Epidermal melanocyte (primary cell): ENCODE data around the gene MAP3K5.
"Not testable (repeated sequence)": the region's sequence is repeated elsewhere in the genome, so short reads cannot be mapped to it uniquely, and the experiment has no call there.

Experiments used
- DNase-seq: peaks from one replicate; pipeline ENCODE4 v3.0.0; 2011; ENCODE audit warnings: low spot score; ENCODE audit not compliant: insufficient read length

Gene MAP3K5, protein sequence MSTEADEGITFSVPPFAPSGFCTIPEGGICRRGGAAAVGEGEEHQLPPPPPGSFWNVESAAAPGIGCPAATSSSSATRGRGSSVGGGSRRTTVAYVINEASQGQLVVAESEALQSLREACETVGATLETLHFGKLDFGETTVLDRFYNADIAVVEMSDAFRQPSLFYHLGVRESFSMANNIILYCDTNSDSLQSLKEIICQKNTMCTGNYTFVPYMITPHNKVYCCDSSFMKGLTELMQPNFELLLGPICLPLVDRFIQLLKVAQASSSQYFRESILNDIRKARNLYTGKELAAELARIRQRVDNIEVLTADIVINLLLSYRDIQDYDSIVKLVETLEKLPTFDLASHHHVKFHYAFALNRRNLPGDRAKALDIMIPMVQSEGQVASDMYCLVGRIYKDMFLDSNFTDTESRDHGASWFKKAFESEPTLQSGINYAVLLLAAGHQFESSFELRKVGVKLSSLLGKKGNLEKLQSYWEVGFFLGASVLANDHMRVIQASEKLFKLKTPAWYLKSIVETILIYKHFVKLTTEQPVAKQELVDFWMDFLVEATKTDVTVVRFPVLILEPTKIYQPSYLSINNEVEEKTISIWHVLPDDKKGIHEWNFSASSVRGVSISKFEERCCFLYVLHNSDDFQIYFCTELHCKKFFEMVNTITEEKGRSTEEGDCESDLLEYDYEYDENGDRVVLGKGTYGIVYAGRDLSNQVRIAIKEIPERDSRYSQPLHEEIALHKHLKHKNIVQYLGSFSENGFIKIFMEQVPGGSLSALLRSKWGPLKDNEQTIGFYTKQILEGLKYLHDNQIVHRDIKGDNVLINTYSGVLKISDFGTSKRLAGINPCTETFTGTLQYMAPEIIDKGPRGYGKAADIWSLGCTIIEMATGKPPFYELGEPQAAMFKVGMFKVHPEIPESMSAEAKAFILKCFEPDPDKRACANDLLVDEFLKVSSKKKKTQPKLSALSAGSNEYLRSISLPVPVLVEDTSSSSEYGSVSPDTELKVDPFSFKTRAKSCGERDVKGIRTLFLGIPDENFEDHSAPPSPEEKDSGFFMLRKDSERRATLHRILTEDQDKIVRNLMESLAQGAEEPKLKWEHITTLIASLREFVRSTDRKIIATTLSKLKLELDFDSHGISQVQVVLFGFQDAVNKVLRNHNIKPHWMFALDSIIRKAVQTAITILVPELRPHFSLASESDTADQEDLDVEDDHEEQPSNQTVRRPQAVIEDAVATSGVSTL (N-terminal part only)

DNA sequence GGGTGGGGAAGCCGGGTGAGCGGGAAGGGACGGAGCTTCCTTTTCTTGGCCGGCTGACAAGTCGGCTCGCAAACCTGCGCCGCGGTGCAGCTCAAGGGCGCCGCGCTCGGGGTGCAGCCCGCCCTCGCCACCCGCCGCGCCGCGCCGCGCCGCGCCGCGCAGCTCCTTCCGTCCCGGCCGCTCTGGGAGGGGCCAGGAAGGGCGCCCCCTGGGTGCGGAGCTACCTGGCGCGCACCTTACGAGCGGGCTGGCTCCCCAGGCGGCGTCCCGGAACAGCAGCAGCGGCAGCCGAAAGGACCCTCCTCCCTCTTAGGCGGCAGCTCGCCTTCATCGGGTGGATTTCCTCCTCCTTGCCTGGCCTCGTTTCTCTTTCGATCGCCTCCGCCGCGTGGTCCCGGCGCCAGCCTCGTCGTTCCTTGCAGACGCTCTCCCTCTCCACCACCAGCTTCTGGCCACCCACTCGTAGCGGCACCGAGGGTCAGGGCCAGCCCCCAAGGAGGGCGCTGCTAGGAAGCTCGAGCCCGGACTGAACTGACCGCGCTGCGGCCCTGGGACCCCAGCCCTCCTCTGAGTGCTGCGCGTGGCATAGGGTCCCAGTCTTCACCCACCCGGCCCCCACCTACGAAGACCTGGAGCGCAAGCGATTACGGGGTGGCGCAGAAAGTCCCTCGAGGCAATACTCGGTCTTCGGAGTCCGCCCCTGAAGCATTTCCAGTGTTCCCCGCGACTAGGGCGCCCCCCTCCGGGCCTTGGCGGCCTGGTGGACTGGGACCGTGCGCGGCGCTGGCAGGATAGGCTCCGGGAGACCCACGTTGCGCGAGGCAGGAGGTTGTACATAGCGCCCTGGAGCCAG is at the start of gene MAP3K5:
Gene MAP3K5, minus strand, starts transcription at position 68 of the 853 bp plus-strand sequence. CDS start 320 bp downstream, outside the sequence.
- DNase-seq = no peak

DNA sequence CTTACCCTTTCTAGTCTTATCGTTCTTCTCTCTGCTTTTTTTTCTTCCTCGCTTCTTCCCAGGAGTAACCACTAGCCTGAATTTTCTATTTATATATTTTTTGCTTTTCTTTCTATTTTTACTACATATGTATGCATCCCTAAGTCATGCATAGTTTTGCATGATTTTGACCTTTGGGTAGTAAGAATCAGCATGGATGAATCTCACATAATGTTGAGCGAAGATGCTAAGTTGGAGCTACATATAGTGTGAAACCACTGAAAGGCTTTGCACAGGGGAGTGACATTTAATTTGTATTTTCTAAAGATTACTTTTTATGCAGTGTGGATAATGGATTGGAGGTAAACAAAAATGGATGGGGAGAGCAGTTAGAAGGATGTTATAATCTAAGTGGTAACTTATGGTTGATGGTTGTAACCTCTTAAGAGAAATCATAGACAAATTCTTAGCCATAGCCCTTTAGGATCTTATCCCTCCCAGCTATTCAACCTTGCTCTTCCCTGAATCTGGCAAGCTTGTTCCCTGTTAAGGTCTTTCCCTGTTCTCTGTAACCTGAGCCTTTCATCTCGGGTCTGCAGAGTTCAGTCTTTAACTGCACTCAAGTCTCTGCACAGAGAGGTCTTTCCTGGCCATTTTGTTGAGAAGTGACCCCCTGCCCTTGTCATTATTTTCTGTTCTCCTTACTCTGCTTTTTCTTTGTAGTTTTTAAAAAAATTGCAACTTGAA is 48.2 kb upstream of the MAP3K5 start:
- no peak for DNase-seq

DNA sequence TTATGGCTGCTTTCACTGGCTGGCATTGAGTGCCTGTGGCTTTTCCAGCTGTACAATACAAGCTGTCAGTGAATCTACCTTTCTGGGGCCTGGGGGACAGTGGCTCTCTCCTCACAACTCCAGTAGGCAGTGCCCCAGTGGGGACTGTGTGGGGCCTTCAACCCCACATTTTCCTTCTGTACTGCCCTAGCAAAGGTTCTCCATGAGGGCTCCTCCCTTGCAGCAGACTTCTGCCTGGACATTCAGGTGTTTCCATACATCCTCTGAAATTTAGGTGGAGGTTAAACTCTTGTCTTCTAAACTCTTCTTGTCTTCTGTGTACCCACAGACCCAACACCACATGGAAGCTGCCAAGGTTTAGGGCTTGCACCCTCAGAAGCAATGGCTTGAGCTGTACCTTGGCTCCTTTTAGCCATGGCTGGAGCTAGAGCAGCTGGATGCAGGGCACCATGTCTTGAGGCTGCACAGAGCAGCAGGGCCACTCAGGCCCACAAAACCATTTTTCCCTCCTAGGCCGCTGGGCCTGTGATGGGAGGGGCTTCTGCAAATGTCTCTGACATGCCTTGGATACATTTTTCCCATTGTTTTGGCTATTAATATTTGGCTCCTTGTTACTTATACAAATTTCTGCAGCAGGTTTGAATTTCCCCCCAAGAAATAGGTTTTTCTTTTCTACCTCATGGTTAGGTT is 39.7 kb upstream of the MAP3K5 start:
- no peak for DNase-seq

DNA sequence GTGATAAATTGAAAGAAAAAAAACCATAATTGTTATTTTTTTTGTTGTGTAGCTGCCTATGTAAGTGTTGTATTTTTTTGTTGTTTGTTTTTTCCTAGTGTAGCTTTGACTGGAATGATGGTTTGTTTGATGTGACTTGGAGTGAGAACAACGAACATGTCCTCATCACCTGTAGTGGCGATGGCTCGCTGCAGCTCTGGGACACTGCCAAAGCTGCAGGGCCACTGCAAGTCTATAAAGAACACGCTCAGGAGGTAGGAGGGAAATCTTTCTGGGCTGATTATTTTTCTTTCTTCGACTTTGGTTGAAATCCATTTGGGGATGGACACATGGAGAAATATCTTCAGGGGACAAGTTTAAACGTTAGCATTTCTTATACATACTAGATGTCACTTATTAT is 33.9 kb upstream of the MAP3K5 start:
- no peak for DNase-seq

DNA sequence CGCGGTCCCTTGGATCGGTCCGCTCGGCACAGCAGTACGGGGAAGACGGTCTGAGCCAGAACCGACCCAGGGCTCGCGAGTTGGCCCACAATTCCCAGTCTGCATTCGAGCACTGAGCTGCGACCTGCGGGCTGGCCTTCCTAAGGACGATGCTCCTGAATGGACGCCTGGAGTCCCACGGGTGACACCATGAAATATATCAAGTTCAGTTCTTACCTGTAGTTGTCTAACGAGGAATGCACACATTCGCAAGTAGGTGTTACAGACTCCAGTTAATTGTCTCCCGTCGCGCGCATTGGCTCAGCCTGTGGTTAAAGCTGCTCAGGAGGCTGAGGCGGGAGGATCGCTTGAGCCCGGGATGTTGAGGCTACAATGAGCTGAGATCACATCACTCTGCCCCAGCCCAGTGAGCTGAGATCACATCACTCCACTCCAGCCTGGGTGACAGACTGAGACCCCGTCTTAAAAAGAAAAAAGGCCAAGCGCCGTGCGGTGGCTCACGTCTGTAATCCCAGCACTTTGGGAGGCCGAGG is 30.9 kb upstream of the MAP3K5 start:
- DNase-seq = no peak

DNA sequence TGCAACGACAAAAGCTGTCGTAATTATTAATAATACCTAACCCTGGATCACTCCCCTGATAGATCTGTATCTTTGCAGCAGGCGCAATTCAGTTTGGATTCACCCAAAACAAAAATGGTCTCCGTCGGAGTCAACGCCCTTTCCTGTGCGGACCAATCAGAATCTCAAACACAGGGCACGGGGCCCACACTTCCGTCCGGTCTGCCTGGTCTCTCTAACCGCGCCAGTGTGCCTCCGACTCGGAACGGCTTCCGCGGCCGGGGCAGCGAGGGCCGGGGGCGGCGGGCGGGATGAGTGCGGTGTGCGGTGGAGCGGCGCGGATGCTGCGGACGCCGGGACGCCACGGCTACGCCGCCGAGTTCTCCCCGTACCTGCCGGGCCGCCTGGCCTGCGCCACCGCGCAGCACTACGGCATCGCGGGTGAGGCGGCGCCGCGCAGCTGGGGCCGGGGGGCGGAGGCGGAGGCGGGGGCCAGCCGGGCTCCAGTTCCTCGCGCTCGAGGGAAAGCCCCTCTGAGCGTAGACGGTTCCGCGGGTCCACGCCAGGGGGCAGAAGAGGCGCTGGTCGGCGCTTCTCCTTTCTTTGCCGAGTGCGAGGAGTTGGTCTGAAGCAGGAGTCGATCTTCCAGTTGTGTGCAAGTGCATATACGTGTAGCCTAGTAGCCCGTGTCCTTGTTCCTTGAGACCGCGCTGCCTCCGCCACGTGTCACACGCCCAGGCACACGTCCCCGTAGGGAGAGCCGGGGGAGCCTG is 30.3 kb upstream of the MAP3K5 start, which contains the start of gene PEX7:
Gene PEX7, plus strand, starts transcription at position 217 of the 752 bp plus-strand sequence. Its CDS starts 74 bp downstream, at position 291.
- peak; percentile 80 for DNase-seq

DNA sequence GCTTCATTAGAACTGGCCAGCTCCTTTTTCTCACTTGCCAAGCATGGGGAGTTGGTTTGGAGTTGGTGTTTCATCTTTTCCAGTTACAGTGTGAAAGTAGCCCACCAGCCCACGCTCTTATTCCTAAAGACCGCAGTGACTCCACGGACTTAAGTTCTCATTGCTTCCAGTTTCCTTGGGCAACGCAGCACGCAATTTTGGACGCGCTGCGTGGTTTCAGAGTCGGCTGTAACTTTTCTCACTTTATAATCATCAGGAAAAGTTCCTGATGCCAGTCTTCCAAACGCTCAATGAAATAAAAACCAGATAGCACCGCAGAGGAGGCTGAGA is 29.7 kb upstream of the MAP3K5 start:
- DNase-seq = no peak

DNA sequence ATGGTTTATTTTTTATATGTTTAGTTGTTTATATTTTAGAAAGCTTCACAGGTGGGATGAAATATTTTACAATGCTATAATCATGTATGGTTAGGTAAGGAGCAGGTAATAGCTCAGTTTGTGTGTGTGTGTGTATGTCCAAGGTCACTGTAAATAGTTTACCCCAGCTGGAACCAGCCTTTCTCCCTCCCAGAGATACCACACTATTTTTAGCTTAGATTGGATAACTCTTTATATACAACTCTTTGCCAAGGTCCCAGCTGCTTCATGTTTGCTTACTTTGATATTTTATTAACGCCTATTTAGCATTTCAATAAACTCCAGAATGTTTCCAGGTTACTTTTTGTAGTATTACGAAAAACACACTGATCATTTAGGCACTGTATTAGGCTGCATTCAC is 28.3 kb upstream of the MAP3K5 start:
- DNase-seq = no peak

DNA sequence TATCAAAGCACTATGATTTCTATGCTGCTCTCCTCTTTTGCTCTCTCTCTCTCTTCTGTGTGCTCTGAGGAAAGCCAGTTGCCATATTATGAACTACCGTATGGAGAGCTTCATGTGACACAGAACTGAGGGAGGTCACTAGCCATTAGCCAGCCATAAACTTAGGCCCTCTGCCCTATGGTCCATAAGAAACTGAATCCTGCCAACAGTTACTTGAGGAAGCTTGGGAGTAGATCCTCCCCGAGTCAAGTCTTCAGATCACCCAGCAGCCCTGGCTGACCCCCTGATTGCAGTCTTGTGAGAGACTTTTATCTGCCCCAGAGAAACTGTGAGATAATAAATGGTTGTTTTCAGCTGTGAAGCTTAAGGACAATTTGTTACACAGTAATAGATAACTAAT is 24.4 kb upstream of the MAP3K5 start:
- no peak for DNase-seq

DNA sequence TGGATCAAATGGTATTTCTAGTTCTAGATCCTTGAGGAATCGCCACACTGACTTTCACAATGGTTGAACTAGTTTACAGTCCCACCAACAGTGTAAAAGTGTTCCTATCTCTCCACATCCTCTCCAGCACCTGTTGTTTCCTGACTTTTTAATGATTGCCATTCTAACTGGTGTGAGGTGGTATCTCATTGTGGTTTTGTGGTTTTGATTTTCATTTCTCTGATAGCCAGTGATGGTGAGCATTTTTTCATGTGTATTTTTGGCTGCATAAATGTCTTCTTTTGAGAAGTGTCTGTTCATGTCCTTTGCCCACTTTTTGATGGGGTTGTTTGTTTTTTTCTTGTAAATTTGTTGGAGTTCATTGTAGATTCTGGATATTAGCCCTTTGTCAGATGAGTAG is 23.3 kb upstream of the MAP3K5 start:
- not testable (repeated sequence) for DNase-seq

DNA sequence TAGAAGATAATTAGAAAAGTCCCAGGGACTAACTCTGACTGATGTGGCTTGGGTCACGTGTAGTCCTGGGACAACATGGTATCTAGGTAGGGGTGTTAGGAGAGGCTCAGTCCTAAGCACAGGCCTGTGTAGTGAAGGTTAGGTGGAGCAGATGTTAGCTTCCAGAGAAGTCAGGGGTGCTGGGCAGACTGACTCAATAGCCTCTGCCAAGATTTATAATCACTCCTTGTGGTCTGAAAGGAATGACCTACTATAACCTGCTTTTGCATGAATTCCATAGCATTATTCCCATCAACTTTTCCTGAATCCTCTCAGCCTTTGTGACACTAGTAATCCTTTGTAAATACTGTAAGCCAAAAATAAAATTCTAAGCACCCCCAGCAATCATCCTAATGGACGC is 19.9 kb upstream of the MAP3K5 start:
- DNase-seq = no peak

DNA sequence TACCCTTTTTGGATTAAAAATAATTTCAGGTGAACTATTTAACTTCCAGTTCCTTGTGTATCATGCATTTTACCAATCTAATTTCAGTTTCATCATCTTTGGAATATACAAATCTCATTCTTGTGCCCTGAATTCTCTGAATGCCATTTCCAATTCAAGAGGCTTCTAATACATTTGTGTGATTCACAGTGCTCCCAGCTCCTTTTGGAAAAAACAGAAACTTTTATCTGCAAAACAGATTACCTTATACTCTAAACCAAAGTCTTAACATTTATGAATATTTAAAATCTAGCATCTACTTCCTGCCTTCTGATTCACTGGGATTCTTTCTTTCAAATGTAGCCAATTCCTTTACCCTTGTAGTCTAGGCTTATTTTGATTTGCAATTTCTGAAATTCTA is 19.0 kb upstream of the MAP3K5 start:
- DNase-seq = no peak

DNA sequence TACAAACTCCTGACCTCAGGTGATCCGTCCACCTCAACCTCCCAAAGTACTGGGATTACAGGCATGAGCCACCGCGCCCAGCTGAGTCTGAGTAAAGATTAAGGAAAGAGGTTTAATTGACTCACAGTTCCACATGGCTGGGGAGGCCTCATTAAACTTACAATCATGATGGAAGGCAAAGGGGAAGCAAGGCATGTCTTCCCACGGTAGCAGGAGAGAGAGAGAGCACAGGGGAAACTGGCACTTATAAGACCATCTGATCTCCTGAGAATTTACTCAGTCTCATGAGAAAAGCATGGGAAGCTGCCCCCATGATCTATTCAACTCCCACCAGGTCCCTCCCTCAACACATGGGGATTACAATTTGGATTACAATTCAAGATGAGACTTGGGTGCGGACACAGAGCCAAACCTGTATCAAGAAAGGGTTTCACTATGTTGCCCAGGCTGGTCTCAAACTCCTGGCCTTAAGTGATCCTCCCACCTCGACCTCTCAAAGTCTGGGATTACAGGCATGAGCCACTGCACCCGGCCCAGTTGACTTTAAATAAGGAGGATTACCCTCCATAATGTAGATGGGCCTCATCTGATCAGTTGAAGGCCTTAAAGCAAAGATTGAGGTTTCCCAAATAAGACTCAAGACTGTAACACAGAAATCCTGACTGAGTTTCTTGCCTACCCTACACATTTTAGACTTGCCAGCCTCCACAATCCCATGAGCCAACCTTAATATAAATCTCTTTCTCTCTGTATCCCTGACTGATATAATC is 17.0 kb upstream of the MAP3K5 start:
- no peak for DNase-seq

DNA sequence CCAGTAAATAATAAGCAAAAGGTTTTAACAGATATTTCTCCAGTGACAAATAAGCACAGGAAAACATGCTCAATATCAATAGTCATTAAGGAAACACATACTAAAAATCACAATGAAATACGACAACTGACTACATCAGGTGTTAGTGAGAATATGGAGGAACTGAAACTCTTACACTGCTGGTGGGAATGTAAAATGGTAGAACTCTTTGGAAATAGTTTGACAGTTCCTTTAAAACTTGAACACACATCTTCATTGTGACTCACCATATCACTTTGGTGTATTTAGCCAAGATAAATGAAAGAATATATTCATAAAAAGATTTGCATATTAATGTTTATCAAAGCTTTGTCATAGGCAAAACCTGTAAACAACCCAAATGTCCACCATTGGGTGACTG is 11.3 kb upstream of the MAP3K5 start:
- DNase-seq = no peak

DNA sequence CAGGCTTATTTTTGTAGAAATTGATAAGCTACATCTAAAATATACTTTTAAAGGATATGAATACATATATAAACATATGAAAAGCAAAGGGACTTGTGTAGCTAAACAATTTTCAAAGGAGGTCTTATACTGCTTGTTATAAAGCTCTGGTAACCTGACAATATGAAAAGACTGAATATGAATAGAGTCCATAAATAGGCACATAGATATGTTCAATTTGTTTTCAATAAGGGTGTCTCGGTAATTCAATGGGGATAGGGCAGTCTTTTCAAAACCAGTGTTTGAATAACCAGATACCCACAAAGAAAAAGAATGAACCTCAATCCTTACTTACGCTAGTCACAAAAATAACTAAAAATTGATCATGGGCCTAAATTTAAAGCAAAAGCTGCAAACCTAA is 9.3 kb upstream of the MAP3K5 start:
- DNase-seq = no peak

DNA sequence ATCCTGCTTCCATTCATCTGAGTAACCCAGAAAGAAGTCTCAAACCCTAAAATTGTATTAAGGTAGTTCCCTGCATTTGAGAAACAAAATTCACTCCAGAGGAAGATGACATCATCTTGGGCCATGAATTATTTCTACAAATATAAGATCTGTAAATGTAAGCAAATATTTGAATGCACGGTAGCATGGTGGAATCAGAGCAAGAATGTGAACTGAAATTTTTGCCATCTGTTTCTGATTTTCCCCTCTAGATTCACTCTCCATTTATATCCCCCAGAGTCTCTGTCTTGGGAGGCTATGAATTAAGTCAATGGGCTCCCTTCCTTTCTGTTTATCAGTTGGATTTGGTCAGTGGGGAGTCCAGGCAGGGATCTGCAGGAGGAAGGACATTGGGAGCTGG is 5.8 kb upstream of the MAP3K5 start:
- no peak for DNase-seq

DNA sequence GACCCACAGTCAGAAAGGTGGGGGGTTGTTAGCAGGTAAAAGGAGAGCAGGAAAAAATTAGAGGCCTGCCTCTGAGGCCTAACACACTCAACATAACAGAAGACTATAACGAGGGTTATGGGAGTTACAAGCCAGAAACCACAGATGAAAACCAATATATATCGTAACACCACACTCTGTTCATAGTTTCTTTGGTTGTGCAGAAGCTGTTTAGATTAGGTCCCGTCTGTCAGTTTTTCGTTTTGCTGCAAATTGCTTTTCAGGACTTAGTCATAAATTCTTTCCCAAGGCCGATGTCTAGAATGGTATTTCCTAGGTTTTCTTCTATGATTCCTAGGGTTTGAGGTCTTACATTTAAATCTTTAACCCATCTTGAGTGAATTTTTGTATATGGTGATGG is 3.7 kb upstream of the MAP3K5 start:
- no peak for DNase-seq

DNA sequence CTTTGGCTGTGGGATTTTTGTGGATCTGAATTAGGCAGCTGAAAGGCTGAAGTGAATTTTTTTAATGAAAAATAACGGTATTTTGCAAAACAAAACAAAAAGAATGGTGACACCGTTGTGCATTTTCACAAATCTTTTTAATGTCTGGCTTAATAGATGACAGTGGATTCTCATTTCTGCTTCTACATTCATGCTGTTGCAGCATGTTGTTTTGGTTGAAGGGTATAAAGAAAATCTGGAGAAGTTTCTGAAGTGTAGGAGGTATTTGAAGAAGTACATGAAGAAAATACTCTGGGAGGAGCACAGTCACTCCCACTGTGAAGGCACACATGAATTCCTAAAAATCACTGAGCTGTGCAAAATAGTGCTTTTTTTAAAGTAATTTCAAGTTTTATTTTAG is 3.1 kb upstream of the MAP3K5 start:
- no peak for DNase-seq
